ENCODE data around the gene CDK5RAP2.
A peak's percentile ranks its signal among the peaks of the same experiment; 100 is the strongest.
"Not testable (repeated sequence)": the region's sequence is repeated elsewhere in the genome, so short reads cannot be mapped to it uniquely, and the experiment has no call there.

The CDK5RAP2 gene

GRCh38 chr9:120510816-120511215 lies 69.2 kb downstream of the CDK5RAP2 start:
- DNase-seq (ENCODE audit: low read depth): no peak

GRCh38 chr9:120507936-120508510 lies 71.9 kb downstream of the CDK5RAP2 start:
- no peak for DNase-seq (ENCODE audit: low read depth)

GRCh38 chr9:120505186-120505585 lies 74.8 kb downstream of the CDK5RAP2 start:
- peak; percentile 43 for DNase-seq (ENCODE audit: low read depth)

GRCh38 chr9:120500733-120501132 lies 79.2 kb downstream of the CDK5RAP2 start:
- no peak for DNase-seq (ENCODE audit: low read depth)

- not testable (repeated sequence) for DNase-seq (ENCODE audit: low read depth)
Measured at GRCh38 chr9:120497865-120498264, 82.1 kb downstream of the CDK5RAP2 start.

GRCh38 chr9:120496438-120496837 lies 83.5 kb downstream of the CDK5RAP2 start:
- not testable (repeated sequence) for DNase-seq (ENCODE audit: low read depth)

GRCh38 chr9:120490888-120491595 lies 88.9 kb downstream of the CDK5RAP2 start:
- peak; percentile 38 for DNase-seq (ENCODE audit: low read depth)

GRCh38 chr9:120486835-120487234 lies 93.1 kb downstream of the CDK5RAP2 start:
- DNase-seq (ENCODE audit: low read depth): no peak

GRCh38 chr9:120486347-120486746 lies 93.6 kb downstream of the CDK5RAP2 start:
- peak; percentile 68 for DNase-seq (ENCODE audit: low read depth)

GRCh38 chr9:120485788-120486187 lies 94.2 kb downstream of the CDK5RAP2 start:
- no peak for DNase-seq (ENCODE audit: low read depth)

GRCh38 chr9:120484162-120484561 lies 95.8 kb downstream of the CDK5RAP2 start:
- no peak for DNase-seq (ENCODE audit: low read depth)

- DNase-seq (ENCODE audit: low read depth): no peak
Measured at GRCh38 chr9:120482424-120483186, 97.4 kb downstream of the CDK5RAP2 start.

- DNase-seq (ENCODE audit: low read depth): no peak
Measured at GRCh38 chr9:120481846-120482245, 98.1 kb downstream of the CDK5RAP2 start.

GRCh38 chr9:120481248-120481647 lies 98.7 kb downstream of the CDK5RAP2 start:
- no peak for DNase-seq (ENCODE audit: low read depth)

- peak; percentile 66 for DNase-seq (ENCODE audit: low read depth)
Measured at GRCh38 chr9:120480707-120481106, 99.3 kb downstream of the CDK5RAP2 start.

- peak; percentile 71 for DNase-seq (ENCODE audit: low read depth)
Measured at GRCh38 chr9:120478208-120478607, 101.8 kb downstream of the CDK5RAP2 start.

- peak; percentile 93 for DNase-seq (ENCODE audit: low read depth)
Measured at GRCh38 chr9:120477534-120478001, 102.4 kb downstream of the CDK5RAP2 start.

GRCh38 chr9:120475341-120475740 lies 104.6 kb downstream of the CDK5RAP2 start:
- DNase-seq (ENCODE audit: low read depth): peak; percentile 93

- peak; percentile 79 for DNase-seq (ENCODE audit: low read depth)
Measured at GRCh38 chr9:120474591-120475243, 105.2 kb downstream of the CDK5RAP2 start.

- no peak for DNase-seq (ENCODE audit: low read depth)
Measured at GRCh38 chr9:120473608-120474007, 106.4 kb downstream of the CDK5RAP2 start.

GRCh38 chr9:120465685-120466407 lies 114.1 kb downstream of the CDK5RAP2 start:
- DNase-seq (ENCODE audit: low read depth): no peak
